ENCODE measurements around the gene VOPP1. TPM values are rescaled to one million over a fixed set of nuclear protein-coding genes. Genes with fewer than 3 reads are reported as not detected.
A peak's percentile ranks its signal among the peaks of the same experiment; 100 is the strongest.

VOPP1 gene
- total and polyA plus RNA-seq, 2 of the 13 experiments (the other 11 are each of a cell fraction or from before 2014, with no cell fraction given): 21.8 to 55.3 TPM

- Histone ChIP-seq H3K27ac (ENCODE audit: extremely low read length, insufficient read depth, low read length) (no peak overlapping the region), H3K36me3 (replicated peaks in 1 of 2; ENCODE audit: control insufficient read depth in 1 of 2, insufficient read depth in 2 of 2, low read length in 2 of 2) (peaks cover 8 to 10% of the 10 kb centered on the region in 2 experiments; a peak in 4 of 5 replicates), H4K20me1 (ENCODE audit: insufficient read depth, low read length) (no peaks in the 10 kb centered on the region), H3K27me3 (ENCODE audit: control insufficient read depth in 1 of 2, insufficient read depth in 2 of 2, low read length in 2 of 2) (no peaks in the 10 kb centered on the region), H2AFZ (ENCODE audit: low read length) (no peak overlapping the region), H3K9ac (ENCODE audit: insufficient read depth, low read depth, low read length) (no peak overlapping the region), H3K79me2 (ENCODE audit: insufficient read depth, low read length) (no peaks in the 10 kb centered on the region), H3K9me3 (ENCODE audit: low read length) (no peaks in the 10 kb centered on the region), H3K4me2 (ENCODE audit: low read depth, low read length) (no peak overlapping the region), H3K4me1 (ENCODE audit: insufficient read depth, low read length) (peaks cover 17% of the 10 kb centered on the region), H3K4me3 (replicated peaks in 1 of 3; ENCODE audit: insufficient read depth in 1 of 3, low read depth in 2 of 3, low read length in 3 of 3) (no peak overlapping the region)
- ChIA-PET POLR2A (no interaction called here), CTCF (ENCODE audit: low intra/inter-chr PET ratio, low total read pairs) (no interaction called here)
- intact Hi-C loops (cut with micrococcal nuclease; ENCODE audit: unreplicated experiment) (loop anchor here (10.0 kb wide), 1 partner anchor 150 kb away; the partner anchor contains the start of gene VOPP1), in situ Hi-C loops (cut with HindIII; ENCODE audit: extremely low pct_ligation_motif_present, low pct_unique_long_range_greater_than_20kb) (no loop called here)
- FAIRE-seq: no peak
- ATAC-seq: no peak
- no TSS peak for BruUV-seq (replicated peaks)
- 96% methylated on average over 11 of the region's 11 CpGs for WGBS (ENCODE audit: low lambda C conversion rate)
- no peak for DNase-seq (ENCODE audit: low spot score)
- TF ChIP-seq ZNF335 (CRISPR knock-in tag; IDR thresholded peaks at IDR 0.05) (no peak), MAFK (conservative IDR thresholded peaks at IDR 0.05 in 1 of 2, IDR thresholded peaks at IDR 0.05 in 1 of 2; ENCODE audit: low read length in 2 of 2) (0 out of 4 replicates have a peak, but pooled peaks of 1 of the 2 experiments have one; percentile 8)
These were observed 147.1 kb downstream of the VOPP1 start for GRCh38 chr7:55425141-55425752.

- Histone ChIP-seq H3K9me3 (ENCODE audit: low read length) (no peaks in the 10 kb centered on the region), H3K4me3 (replicated peaks in 1 of 3; ENCODE audit: insufficient read depth in 1 of 3, low read depth in 2 of 3, low read length in 3 of 3) (no peak overlapping the region), H4K20me1 (ENCODE audit: insufficient read depth, low read length) (no peaks in the 10 kb centered on the region), H3K79me2 (ENCODE audit: insufficient read depth, low read length) (no peaks in the 10 kb centered on the region), H3K4me2 (ENCODE audit: low read depth, low read length) (no peak overlapping the region), H2AFZ (ENCODE audit: low read length) (no peak overlapping the region), H3K4me1 (ENCODE audit: insufficient read depth, low read length) (peaks cover 20% of the 10 kb centered on the region), H3K9ac (ENCODE audit: insufficient read depth, low read depth, low read length) (no peak overlapping the region), H3K27me3 (ENCODE audit: control insufficient read depth in 1 of 2, insufficient read depth in 2 of 2, low read length in 2 of 2) (no peaks in the 10 kb centered on the region), H3K27ac (ENCODE audit: extremely low read length, insufficient read depth, low read length) (no peak overlapping the region), H3K36me3 (replicated peaks in 1 of 2; ENCODE audit: control insufficient read depth in 1 of 2, insufficient read depth in 2 of 2, low read length in 2 of 2) (peaks cover 8 to 10% of the 10 kb centered on the region in 2 experiments; a peak in 4 of 5 replicates)
- WGBS (ENCODE audit: low lambda C conversion rate): 92% methylated on average over 5 of the region's 5 CpGs
- intact Hi-C loops (cut with micrococcal nuclease; ENCODE audit: unreplicated experiment) (loop anchor here (10.0 kb wide), 1 partner anchor 151 kb away; the partner anchor contains the start of gene VOPP1), in situ Hi-C loops (cut with HindIII; ENCODE audit: extremely low pct_ligation_motif_present, low pct_unique_long_range_greater_than_20kb) (loop anchor here (5.0 to 25.0 kb wide), 2 partner anchors 147 to 662 kb away; partner anchors contain the start of gene SEC61G)
- CTCF ChIA-PET (ENCODE audit: low intra/inter-chr PET ratio, low total read pairs): no interaction called here
- POLR2A ChIA-PET: no interaction called here
- ATAC-seq (peak; percentile 66), DNase-seq (ENCODE audit: low spot score) (peak; percentile 11), FAIRE-seq (no peak)
- TF ChIP-seq HNF4A (CRISPR knock-in tag; IDR thresholded peaks at IDR 0.05) (peak; percentile 26; the same call in 1 of the 2 replicates), ZNF232 (CRISPR knock-in tag; IDR thresholded peaks at IDR 0.05; ENCODE audit: borderline replicate concordance) (no peak)
- BruUV-seq (replicated peaks): no TSS peak
These were observed 148.4 kb downstream of the VOPP1 start for GRCh38 chr7:55423891-55424290.

Measured in HepG2 (cell line).